Stimulated activated CD8-positive, alpha-beta memory T cell treated with anti-CD3 and anti-CD28 coated beads, Interleukin-2, amount 100 ng/mL, for 48 hours (primary cell): ENCODE measurements around the gene CPPED1.

Experiments
- DNase-seq, 2 donors: peaks; one replicate each; pipeline ENCODE4 v3.0.0-alpha.2; 2020; ENCODE audit warnings: low read depth in 2 of 2

Gene CPPED1

GRCh38 chr16:12649356-12649755 lies 154.3 kb downstream of the CPPED1 start:
- DNase-seq = no peak

GRCh38 chr16:12646490-12647274 lies 157.0 kb downstream of the CPPED1 start:
- DNase-seq = peak in 1 of 2 donors; percentile 14

GRCh38 chr16:12646098-12646489 lies 157.6 kb downstream of the CPPED1 start:
- DNase-seq = no peak

- no peak for DNase-seq
Measured at GRCh38 chr16:12643034-12643455, 160.6 kb downstream of the CPPED1 start.

GRCh38 chr16:12639044-12639443 lies 164.6 kb downstream of the CPPED1 start:
- DNase-seq = no peak

- no peak for DNase-seq
Measured at GRCh38 chr16:12637002-12637401, 166.7 kb downstream of the CPPED1 start.

GRCh38 chr16:12629271-12629670 lies 174.4 kb downstream of the CPPED1 start:
- no peak for DNase-seq

GRCh38 chr16:12628536-12628935 lies 175.2 kb downstream of the CPPED1 start:
- no peak for DNase-seq

GRCh38 chr16:12627394-12627793 lies 176.3 kb downstream of the CPPED1 start:
- no peak for DNase-seq

GRCh38 chr16:12626411-12626810 lies 177.3 kb downstream of the CPPED1 start:
- no peak for DNase-seq

- DNase-seq = no peak
Measured at GRCh38 chr16:12625716-12626115, 178.0 kb downstream of the CPPED1 start.

- no peak for DNase-seq
Measured at GRCh38 chr16:12625068-12625467, 178.6 kb downstream of the CPPED1 start.

- DNase-seq = no peak
Measured at GRCh38 chr16:12620150-12620549, 183.5 kb downstream of the CPPED1 start.

- DNase-seq = no peak
Measured at GRCh38 chr16:12618515-12618914, 185.2 kb downstream of the CPPED1 start.

GRCh38 chr16:12617401-12617819 lies 186.3 kb downstream of the CPPED1 start:
- DNase-seq = peak in 1 of 2 donors; percentile 23

- no peak for DNase-seq
Measured at GRCh38 chr16:12614662-12615278, 188.9 kb downstream of the CPPED1 start.

GRCh38 chr16:12613992-12614661 lies 189.6 kb downstream of the CPPED1 start:
- no peak for DNase-seq

- peak; percentile 22 to 41 for DNase-seq
Measured at GRCh38 chr16:12613131-12613991, 190.3 kb downstream of the CPPED1 start.

- peak in 1 of 2 donors; percentile 8 for DNase-seq
Measured at GRCh38 chr16:12612598-12613101, 191.0 kb downstream of the CPPED1 start.

- no peak for DNase-seq
Measured at GRCh38 chr16:12611916-12612597, 191.6 kb downstream of the CPPED1 start.

- DNase-seq = no peak
Measured at GRCh38 chr16:12611006-12611477, 192.6 kb downstream of the CPPED1 start.
